A673 (cell line): ENCODE data around the gene VPS11.

Experiments used
- EZH2 ChIP-seq: fragments of 200-600 bp; sonication (generic); IDR thresholded peaks from 2 replicates; pipeline ENCODE4 v1.6.1; 2017; ENCODE audit warnings: borderline replicate concordance, low read depth, mild to moderate bottlenecking, mixed read lengths, antibody characterized with exemption, low read length; ENCODE audit not compliant: poor library complexity, severe bottlenecking
- TF ChIP-seq, protein P1 (sequence below): fragments of 300-800, 200-600 bp; sonication (generic); conservative IDR thresholded peaks from 2 replicates; pipeline ENCODE4 v1.5.1; 2017; ENCODE audit warnings: low read depth, mild to moderate bottlenecking, antibody characterized with exemption, low read length, moderate library complexity, mixed read lengths

DNA sequence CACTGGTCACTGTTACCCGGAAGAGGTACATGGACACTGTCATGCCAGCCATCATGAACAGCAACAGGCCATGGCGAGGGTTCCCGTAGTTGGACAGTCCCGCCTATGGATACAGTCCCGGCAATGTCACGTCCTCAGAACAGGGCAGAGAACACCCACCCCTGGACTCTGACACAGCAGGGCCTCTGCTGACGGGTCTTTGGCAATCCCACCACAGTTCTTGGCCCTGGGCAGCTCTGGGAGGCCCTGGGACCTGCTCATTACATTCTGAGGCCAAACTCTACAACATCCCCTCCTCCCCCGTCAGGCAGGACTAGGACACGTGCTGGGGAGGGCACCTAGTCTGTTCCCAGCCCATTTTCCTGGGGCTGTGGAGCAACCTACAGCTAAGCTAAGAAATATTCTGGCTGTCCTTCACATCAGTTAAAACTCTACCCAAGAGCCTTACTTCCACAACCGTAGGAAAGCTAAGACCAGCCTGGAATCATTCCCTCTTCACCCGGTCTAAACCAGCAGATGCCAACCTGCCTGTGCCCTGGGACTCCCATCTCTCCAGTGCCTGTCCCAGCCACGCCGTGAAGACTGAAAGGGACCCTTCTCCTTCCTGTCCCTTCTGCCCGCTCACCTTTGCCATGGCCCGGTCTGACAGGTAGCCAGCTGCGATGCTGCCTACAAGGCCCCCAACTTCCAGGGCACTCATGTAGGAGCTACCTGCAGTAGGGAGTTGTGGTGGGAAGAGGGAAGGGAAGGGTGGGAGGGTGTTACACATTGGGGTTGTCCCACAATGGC, 41.4 kb upstream of the VPS11 start:
- TF ChIP-seq, protein P1, sequence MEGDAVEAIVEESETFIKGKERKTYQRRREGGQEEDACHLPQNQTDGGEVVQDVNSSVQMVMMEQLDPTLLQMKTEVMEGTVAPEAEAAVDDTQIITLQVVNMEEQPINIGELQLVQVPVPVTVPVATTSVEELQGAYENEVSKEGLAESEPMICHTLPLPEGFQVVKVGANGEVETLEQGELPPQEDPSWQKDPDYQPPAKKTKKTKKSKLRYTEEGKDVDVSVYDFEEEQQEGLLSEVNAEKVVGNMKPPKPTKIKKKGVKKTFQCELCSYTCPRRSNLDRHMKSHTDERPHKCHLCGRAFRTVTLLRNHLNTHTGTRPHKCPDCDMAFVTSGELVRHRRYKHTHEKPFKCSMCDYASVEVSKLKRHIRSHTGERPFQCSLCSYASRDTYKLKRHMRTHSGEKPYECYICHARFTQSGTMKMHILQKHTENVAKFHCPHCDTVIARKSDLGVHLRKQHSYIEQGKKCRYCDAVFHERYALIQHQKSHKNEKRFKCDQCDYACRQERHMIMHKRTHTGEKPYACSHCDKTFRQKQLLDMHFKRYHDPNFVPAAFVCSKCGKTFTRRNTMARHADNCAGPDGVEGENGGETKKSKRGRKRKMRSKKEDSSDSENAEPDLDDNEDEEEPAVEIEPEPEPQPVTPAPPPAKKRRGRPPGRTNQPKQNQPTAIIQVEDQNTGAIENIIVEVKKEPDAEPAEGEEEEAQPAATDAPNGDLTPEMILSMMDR = no peak
- TF ChIP-seq EZH2 = no peak
